Measurements from ENCODE around the gene NFIB. TPM values are rescaled to one million over a fixed set of nuclear protein-coding genes. Genes with fewer than 3 reads are reported as not detected.

NFIB gene
- total RNA-seq, 2 donors from 2014 or later: 53.0 to 54.0 TPM

DNA sequence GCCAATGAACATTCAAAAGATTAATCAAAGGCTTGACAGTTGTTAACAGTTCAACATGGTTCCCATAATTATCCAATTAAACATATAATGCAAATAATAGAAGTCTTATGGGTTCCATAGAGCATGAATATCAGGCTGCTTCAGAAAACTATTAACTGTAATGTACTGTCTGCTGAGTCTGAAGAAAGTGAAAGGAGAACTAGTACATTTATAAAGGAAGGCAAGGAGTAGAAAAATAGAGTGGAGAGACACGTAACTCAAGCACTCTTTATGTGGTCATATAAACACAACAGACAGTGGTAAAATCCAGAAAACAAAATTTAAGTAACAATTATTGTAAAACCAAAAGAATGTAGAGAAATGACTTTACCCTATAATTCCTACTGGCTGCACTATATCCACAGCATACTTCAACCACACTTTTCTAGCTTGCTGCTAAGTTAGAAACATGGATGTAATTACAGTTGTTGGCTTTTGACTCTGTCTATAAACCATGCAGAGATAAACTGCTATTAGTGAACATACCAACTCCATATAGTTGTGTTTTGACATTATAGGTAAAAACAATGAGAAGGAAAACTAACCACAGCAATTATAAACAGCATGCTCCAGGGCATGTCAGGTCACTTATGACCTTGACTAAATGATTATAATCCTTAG, 32.7 kb downstream of the NFIB start:
- TF ChIP-seq, protein P1, sequence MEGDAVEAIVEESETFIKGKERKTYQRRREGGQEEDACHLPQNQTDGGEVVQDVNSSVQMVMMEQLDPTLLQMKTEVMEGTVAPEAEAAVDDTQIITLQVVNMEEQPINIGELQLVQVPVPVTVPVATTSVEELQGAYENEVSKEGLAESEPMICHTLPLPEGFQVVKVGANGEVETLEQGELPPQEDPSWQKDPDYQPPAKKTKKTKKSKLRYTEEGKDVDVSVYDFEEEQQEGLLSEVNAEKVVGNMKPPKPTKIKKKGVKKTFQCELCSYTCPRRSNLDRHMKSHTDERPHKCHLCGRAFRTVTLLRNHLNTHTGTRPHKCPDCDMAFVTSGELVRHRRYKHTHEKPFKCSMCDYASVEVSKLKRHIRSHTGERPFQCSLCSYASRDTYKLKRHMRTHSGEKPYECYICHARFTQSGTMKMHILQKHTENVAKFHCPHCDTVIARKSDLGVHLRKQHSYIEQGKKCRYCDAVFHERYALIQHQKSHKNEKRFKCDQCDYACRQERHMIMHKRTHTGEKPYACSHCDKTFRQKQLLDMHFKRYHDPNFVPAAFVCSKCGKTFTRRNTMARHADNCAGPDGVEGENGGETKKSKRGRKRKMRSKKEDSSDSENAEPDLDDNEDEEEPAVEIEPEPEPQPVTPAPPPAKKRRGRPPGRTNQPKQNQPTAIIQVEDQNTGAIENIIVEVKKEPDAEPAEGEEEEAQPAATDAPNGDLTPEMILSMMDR (IDR thresholded peaks at IDR 0.05): no peak
- Histone ChIP-seq H3K9me3 (no peaks in the 10 kb centered on the region), H3K27ac (no peak overlapping the region), H3K4me3 (no peak overlapping the region), H3K36me3 (no peaks in the 10 kb centered on the region), H3K27me3 (no peaks in the 10 kb centered on the region), H3K4me1 (no peaks in the 10 kb centered on the region), H3K9ac (ENCODE audit: low read depth in 2 of 2, low read length in 2 of 2) (no peak overlapping the region)
- intact Hi-C loops (cut with DNase I): no loop called here
- DNase-seq: no peak

DNA sequence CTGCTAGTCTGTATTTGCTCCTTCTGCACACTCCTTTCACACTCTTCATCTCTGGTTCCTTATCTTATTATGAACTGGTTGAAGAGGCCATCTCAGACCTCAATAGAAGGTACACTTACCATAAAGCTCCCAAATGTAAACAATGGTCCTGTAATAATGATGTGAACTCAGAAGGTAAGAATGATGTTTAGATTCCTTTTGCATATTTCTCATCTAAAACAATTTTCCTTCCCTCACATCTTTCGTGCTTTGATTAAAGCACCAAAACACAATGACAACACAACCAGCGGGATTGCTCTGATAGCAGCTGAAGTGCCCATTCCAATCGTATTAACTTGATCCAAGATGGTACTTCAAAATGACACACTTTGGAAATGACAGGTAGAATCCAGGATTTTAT, 34.3 kb downstream of the NFIB start:
- Histone ChIP-seq H3K4me1 (no peaks in the 10 kb centered on the region), H3K9me3 (no peaks in the 10 kb centered on the region), H3K27ac (no peak overlapping the region), H3K4me3 (no peak overlapping the region), H3K36me3 (no peaks in the 10 kb centered on the region), H3K27me3 (no peaks in the 10 kb centered on the region), H3K9ac (ENCODE audit: low read depth in 2 of 2, low read length in 2 of 2) (no peak overlapping the region)
- TF ChIP-seq, protein P1 (IDR thresholded peaks at IDR 0.05): no peak
- intact Hi-C loops (cut with DNase I): no loop called here
- no peak for DNase-seq

DNA sequence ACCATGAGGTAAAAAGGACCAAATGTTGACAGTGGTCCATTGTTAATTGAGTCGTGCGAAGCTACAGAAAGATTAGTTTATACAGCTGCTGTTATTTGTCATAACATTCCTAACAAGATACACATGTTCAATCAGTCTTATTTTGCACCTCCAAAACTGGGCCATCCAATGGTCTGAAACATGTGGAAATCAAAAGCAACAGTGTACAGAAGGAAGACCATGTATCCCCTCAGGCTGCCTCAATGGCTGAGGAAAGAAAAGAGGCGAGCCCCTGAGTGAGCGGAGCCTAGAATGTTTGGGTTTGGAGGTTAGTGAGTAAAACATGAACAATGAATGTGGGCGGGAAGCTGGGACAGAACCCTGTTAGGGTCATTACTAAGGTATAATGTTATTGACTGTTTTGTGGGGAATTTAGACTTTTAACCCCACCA, 35.6 kb downstream of the NFIB start:
- intact Hi-C loops (cut with DNase I): no loop called here
- no peak for DNase-seq
- Histone ChIP-seq H3K9ac (ENCODE audit: low read depth in 2 of 2, low read length in 2 of 2) (no peak overlapping the region), H3K4me3 (no peak overlapping the region), H3K27me3 (no peaks in the 10 kb centered on the region), H3K9me3 (no peaks in the 10 kb centered on the region), H3K4me1 (no peaks in the 10 kb centered on the region), H3K27ac (no peak overlapping the region), H3K36me3 (no peaks in the 10 kb centered on the region)
- TF ChIP-seq, protein P1 (IDR thresholded peaks at IDR 0.05): no peak

DNA sequence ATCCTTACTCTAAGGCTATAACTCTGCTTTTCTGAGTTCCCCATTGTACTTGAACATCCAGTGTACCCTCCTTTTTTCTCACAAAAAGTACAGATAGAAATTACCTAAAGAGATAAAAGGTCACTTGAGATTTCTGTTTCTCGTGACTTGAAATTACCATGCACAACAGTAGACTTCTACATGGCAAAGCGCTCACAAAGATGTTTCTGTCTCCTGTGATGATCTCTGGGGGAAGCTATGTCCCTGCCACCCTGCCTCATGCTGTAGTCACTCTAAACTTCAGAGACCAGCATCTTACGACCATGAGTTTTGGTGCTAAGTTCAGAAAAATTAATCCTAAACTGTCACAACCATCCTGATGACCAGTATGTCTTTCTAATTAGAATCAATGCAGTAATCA, 36.2 kb downstream of the NFIB start:
- no peaks in the 10 kb centered on the region for H3K9me3 ChIP-seq
- TF ChIP-seq, protein P1 (IDR thresholded peaks at IDR 0.05): no peak
- intact Hi-C loops (cut with DNase I): no loop called here
- no peak for DNase-seq
- H3K9ac ChIP-seq (ENCODE audit: low read depth in 2 of 2, low read length in 2 of 2): no peak overlapping the region
- no peak overlapping the region for H3K4me3 ChIP-seq
- no peaks in the 10 kb centered on the region for H3K36me3 ChIP-seq
- no peak overlapping the region for H3K27ac ChIP-seq
- H3K27me3 ChIP-seq: no peaks in the 10 kb centered on the region
- H3K4me1 ChIP-seq: no peaks in the 10 kb centered on the region

DNA sequence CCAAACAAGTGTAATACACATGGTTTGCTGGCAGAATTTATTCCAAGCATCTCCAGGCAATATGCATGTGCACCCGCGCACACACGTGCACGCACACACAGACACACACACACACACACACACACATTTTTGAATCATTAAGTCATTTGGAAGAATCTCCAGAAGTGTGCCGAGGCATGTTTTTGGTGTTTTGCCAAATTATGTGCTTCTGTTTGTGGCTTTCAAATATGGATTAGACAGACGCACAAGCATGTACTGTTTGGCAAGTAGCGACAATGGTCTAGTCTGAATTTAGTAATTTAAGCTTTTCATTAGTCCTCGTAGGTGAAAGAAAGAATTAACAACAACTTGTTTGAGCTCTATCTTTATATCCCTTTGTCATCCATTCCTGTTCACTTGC, 36.7 kb downstream of the NFIB start:
- no peaks in the 10 kb centered on the region for H3K4me1 ChIP-seq
- H3K36me3 ChIP-seq: no peaks in the 10 kb centered on the region
- H3K27me3 ChIP-seq: no peaks in the 10 kb centered on the region
- intact Hi-C loops (cut with DNase I): no loop called here
- TF ChIP-seq, protein P1 (IDR thresholded peaks at IDR 0.05): no peak
- no peak for DNase-seq
- no peaks in the 10 kb centered on the region for H3K9me3 ChIP-seq
- H3K4me3 ChIP-seq: no peak overlapping the region
- no peak overlapping the region for H3K27ac ChIP-seq
- H3K9ac ChIP-seq (ENCODE audit: low read depth in 2 of 2, low read length in 2 of 2): no peak overlapping the region

Measured in colonic mucosa (tissue), 4 donors.